Measurements from ENCODE around the gene NLGN1. TPM values are rescaled to one million over a fixed set of nuclear protein-coding genes. Genes with fewer than 3 reads are reported as not detected.
A peak's percentile ranks its signal among the peaks of the same experiment; 100 is the strongest.

Gene NLGN1
- total and polyA plus RNA-seq, 2 experiments from 2014 or later, result 14.3 to 20.1 TPM

GRCh38 chr3:173618703-173619102, 221.2 kb downstream of the NLGN1 start:
- TF ChIP-seq EZH2 (IDR thresholded peaks at IDR 0.05; ENCODE audit: insufficient read depth, poor library complexity, severe bottlenecking) (no peak), EZH2phosphoT487 (IDR thresholded peaks at IDR 0.05; ENCODE audit: insufficient read depth, low read depth) (no peak)
- H3K9me3 ChIP-seq (ENCODE audit: low read depth), result no peaks in the 10 kb centered on the region
- WGBS, 2 experiments (ENCODE audit: low coverage in 1 of 2, low lambda C conversion rate in 2 of 2, missing lambda C conversion rate in 2 of 2), result 32 to 37% methylated on average over 4 of the region's 4 CpGs
- H3K9me2 ChIP-seq (ENCODE audit: insufficient read depth), result no peaks in the 10 kb centered on the region
- peaks cover 7% of the 10 kb centered on the region; the same call in 1 of the 2 replicates for H3K4me1 ChIP-seq (ENCODE audit: insufficient read depth)
- H4K20me1 ChIP-seq (ENCODE audit: insufficient read depth), result no peaks in the 10 kb centered on the region
- H3K9ac ChIP-seq, result no peak overlapping the region
- H3K27me3 ChIP-seq (replicated peaks; ENCODE audit: insufficient read depth), result no peaks in the 10 kb centered on the region
- no peaks in the 10 kb centered on the region for H3K36me3 ChIP-seq (ENCODE audit: low read depth)
- H3K27ac ChIP-seq, result no peak overlapping the region
- DNase-seq, result no peak
- H2AFZ ChIP-seq, result no peak overlapping the region
- H3K79me2 ChIP-seq (ENCODE audit: insufficient read depth), result no peaks in the 10 kb centered on the region
- no peak overlapping the region for H3K4me3 ChIP-seq
- 0 out of 2 replicates have a peak, but pooled peaks cover 4% of the 10 kb centered on the region for H3F3A ChIP-seq (ENCODE audit: insufficient read depth)
- in situ Hi-C loops (cut with MboI), result no loop called here
- H3K4me2 ChIP-seq (ENCODE audit: unreplicated experiment), result no peak overlapping the region

GRCh38 chr3:173622166-173622565, 224.6 kb downstream of the NLGN1 start:
- DNase-seq, result peak; percentile 47
- WGBS, 2 experiments (ENCODE audit: low coverage in 1 of 2, low lambda C conversion rate in 2 of 2, missing lambda C conversion rate in 2 of 2), result 89 to 94% methylated on average over 1 of the region's 1 CpG
- TF ChIP-seq EZH2phosphoT487 (IDR thresholded peaks at IDR 0.05; ENCODE audit: insufficient read depth, low read depth) (no peak), EZH2 (IDR thresholded peaks at IDR 0.05; ENCODE audit: insufficient read depth, poor library complexity, severe bottlenecking) (no peak)

GRCh38 chr3:173624086-173624485, 226.5 kb downstream of the NLGN1 start:
- Histone ChIP-seq H3K4me3 (no peak overlapping the region), H3K27ac (no peak overlapping the region), H3K9me3 (ENCODE audit: low read depth) (no peaks in the 10 kb centered on the region), H3K27me3 (replicated peaks; ENCODE audit: insufficient read depth) (no peaks in the 10 kb centered on the region), H3K36me3 (ENCODE audit: low read depth) (no peaks in the 10 kb centered on the region), H3K9me2 (ENCODE audit: insufficient read depth) (no peaks in the 10 kb centered on the region), H2AFZ (no peak overlapping the region), H3K4me2 (ENCODE audit: unreplicated experiment) (no peak overlapping the region), H3F3A (ENCODE audit: insufficient read depth) (0 out of 2 replicates have a peak, but pooled peaks cover 4% of the 10 kb centered on the region), H4K20me1 (ENCODE audit: insufficient read depth) (no peaks in the 10 kb centered on the region), H3K4me1 (ENCODE audit: insufficient read depth) (peaks cover 7% of the 10 kb centered on the region; the same call in 1 of the 2 replicates), H3K9ac (no peak overlapping the region), H3K79me2 (ENCODE audit: insufficient read depth) (no peaks in the 10 kb centered on the region)
- DNase-seq, result no peak
- TF ChIP-seq EZH2phosphoT487 (IDR thresholded peaks at IDR 0.05; ENCODE audit: insufficient read depth, low read depth) (no peak), EZH2 (IDR thresholded peaks at IDR 0.05; ENCODE audit: insufficient read depth, poor library complexity, severe bottlenecking) (no peak)
- 92 to 95% methylated on average over 3 of the region's 3 CpGs for WGBS, 2 experiments (ENCODE audit: low coverage in 1 of 2, low lambda C conversion rate in 2 of 2, missing lambda C conversion rate in 2 of 2)
- in situ Hi-C loops (cut with MboI), result no loop called here

More at GRCh38 chr3:173622166-173622565, 224.6 kb downstream of the NLGN1 start:
- no peaks in the 10 kb centered on the region for H3K79me2 ChIP-seq (ENCODE audit: insufficient read depth)
- in situ Hi-C loops (cut with MboI), result no loop called here
- H4K20me1 ChIP-seq (ENCODE audit: insufficient read depth), result no peaks in the 10 kb centered on the region
- H3K4me3 ChIP-seq, result no peak overlapping the region
- peaks cover 7% of the 10 kb centered on the region; the same call in 1 of the 2 replicates for H3K4me1 ChIP-seq (ENCODE audit: insufficient read depth)
- no peak overlapping the region for H3K27ac ChIP-seq
- 0 out of 2 replicates have a peak, but pooled peaks cover 4% of the 10 kb centered on the region for H3F3A ChIP-seq (ENCODE audit: insufficient read depth)
- H3K27me3 ChIP-seq (replicated peaks; ENCODE audit: insufficient read depth), result no peaks in the 10 kb centered on the region
- no peak overlapping the region for H2AFZ ChIP-seq
- no peak overlapping the region for H3K9ac ChIP-seq
- H3K36me3 ChIP-seq (ENCODE audit: low read depth), result no peaks in the 10 kb centered on the region
- no peaks in the 10 kb centered on the region for H3K9me2 ChIP-seq (ENCODE audit: insufficient read depth)
- no peak overlapping the region for H3K4me2 ChIP-seq (ENCODE audit: unreplicated experiment)
- H3K9me3 ChIP-seq (ENCODE audit: low read depth), result no peaks in the 10 kb centered on the region

- Histone ChIP-seq H3K27ac (no peak overlapping the region), H3K9me3 (ENCODE audit: low read depth) (no peaks in the 10 kb centered on the region), H3K4me3 (no peak overlapping the region), H3K9ac (no peak overlapping the region), H3K27me3 (replicated peaks; ENCODE audit: insufficient read depth) (no peaks in the 10 kb centered on the region), H4K20me1 (ENCODE audit: insufficient read depth) (no peaks in the 10 kb centered on the region), H3K79me2 (ENCODE audit: insufficient read depth) (no peaks in the 10 kb centered on the region), H2AFZ (no peak overlapping the region), H3K9me2 (ENCODE audit: insufficient read depth) (peaks cover 3% of the 10 kb centered on the region; the same call in 1 of the 2 replicates), H3F3A (ENCODE audit: insufficient read depth) (no peaks in the 10 kb centered on the region), H3K4me1 (ENCODE audit: insufficient read depth) (no peaks in the 10 kb centered on the region), H3K4me2 (ENCODE audit: unreplicated experiment) (no peak overlapping the region), H3K36me3 (ENCODE audit: low read depth) (no peaks in the 10 kb centered on the region)
- no peak for DNase-seq
- TF ChIP-seq EZH2 (IDR thresholded peaks at IDR 0.05; ENCODE audit: insufficient read depth, poor library complexity, severe bottlenecking) (no peak), EZH2phosphoT487 (IDR thresholded peaks at IDR 0.05; ENCODE audit: insufficient read depth, low read depth) (no peak)
- in situ Hi-C loops (cut with MboI), result no loop called here
- 97% methylated on average over 2 of the region's 2 CpGs for WGBS, 2 experiments (ENCODE audit: low coverage in 1 of 2, low lambda C conversion rate in 2 of 2, missing lambda C conversion rate in 2 of 2)
These were observed 233.3 kb downstream of the NLGN1 start for GRCh38 chr3:173630849-173631248.

- in situ Hi-C loops (cut with MboI), result no loop called here
- no peak overlapping the region for H3K27ac ChIP-seq
- TF ChIP-seq EZH2 (IDR thresholded peaks at IDR 0.05; ENCODE audit: insufficient read depth, poor library complexity, severe bottlenecking) (no peak), EZH2phosphoT487 (IDR thresholded peaks at IDR 0.05; ENCODE audit: insufficient read depth, low read depth) (no peak)
- H3K9me2 ChIP-seq (ENCODE audit: insufficient read depth), result peaks cover 3% of the 10 kb centered on the region; the same call in 1 of the 2 replicates
- no peak overlapping the region for H3K9ac ChIP-seq
- H3K27me3 ChIP-seq (replicated peaks; ENCODE audit: insufficient read depth), result no peaks in the 10 kb centered on the region
- no peaks in the 10 kb centered on the region for H3K4me1 ChIP-seq (ENCODE audit: insufficient read depth)
- no peak overlapping the region for H2AFZ ChIP-seq
- no peaks in the 10 kb centered on the region for H3K79me2 ChIP-seq (ENCODE audit: insufficient read depth)
- no peaks in the 10 kb centered on the region for H3F3A ChIP-seq (ENCODE audit: insufficient read depth)
- no peaks in the 10 kb centered on the region for H3K36me3 ChIP-seq (ENCODE audit: low read depth)
- DNase-seq, result no peak
- H3K4me2 ChIP-seq (ENCODE audit: unreplicated experiment), result no peak overlapping the region
- no peaks in the 10 kb centered on the region for H3K9me3 ChIP-seq (ENCODE audit: low read depth)
- H4K20me1 ChIP-seq (ENCODE audit: insufficient read depth), result no peaks in the 10 kb centered on the region
- H3K4me3 ChIP-seq, result no peak overlapping the region
These were observed 235.4 kb downstream of the NLGN1 start for GRCh38 chr3:173632945-173633344.

Data from GM23248 (cell line).